ENCODE data around the gene ACSL6. TPM values are rescaled to one million over a fixed set of nuclear protein-coding genes. Genes with fewer than 3 reads are reported as not detected.

Gene ACSL6
- total RNA-seq, 2 donors from 2014 or later, result 0.04 to 0.73 TPM

- Histone ChIP-seq H3K27ac (ENCODE audit: low read depth, low read length) (no peak overlapping the region), H3K9ac (ENCODE audit: extremely low read depth, low read length, poor library complexity, severe bottlenecking) (no peak overlapping the region), H3K27me3 (ENCODE audit: control insufficient read depth, insufficient read depth, low read length, poor library complexity, severe bottlenecking) (no peaks in the 10 kb centered on the region), H3K9me3 (ENCODE audit: control insufficient read depth, low read length) (no peaks in the 10 kb centered on the region), H3K4me3 (ENCODE audit: low read length) (no peak overlapping the region), H3K36me3 (ENCODE audit: control insufficient read depth, insufficient read depth, low read length) (no peaks in the 10 kb centered on the region), H3K4me1 (ENCODE audit: control insufficient read depth, insufficient read depth, low read length) (no peaks in the 10 kb centered on the region)
- H3K27me3 Mint-ChIP-seq (ENCODE audit: insufficient read depth), result no peaks in the 10 kb centered on the region
- 87 to 100% methylated on average over 1 to 2 of the region's 2 CpGs for WGBS, 2 experiments (ENCODE audit: insufficient coverage in 1 of 2, insufficient read length in 1 of 2)
- no peak overlapping the region for H3K4me3 Mint-ChIP-seq
- peaks cover 6% of the 10 kb centered on the region for H3K4me1 Mint-ChIP-seq
- no peak for DNase-seq
- no peak overlapping the region for H3K27ac Mint-ChIP-seq
- H3K36me3 Mint-ChIP-seq (ENCODE audit: low read depth), result no peaks in the 10 kb centered on the region
- no peak for TF ChIP-seq CTCF (conservative IDR thresholded peaks at IDR 0.05)
- no peaks in the 10 kb centered on the region for H3K9me3 Mint-ChIP-seq
Observed at GRCh38 chr5:131977212-131977604, 34.2 kb downstream of the ACSL6 start.

- H3K4me1 Mint-ChIP-seq, result peaks cover 6% of the 10 kb centered on the region
- H3K4me3 ChIP-seq (ENCODE audit: low read length), result no peak overlapping the region
- no peak for TF ChIP-seq CTCF (conservative IDR thresholded peaks at IDR 0.05)
- H3K4me1 ChIP-seq (ENCODE audit: control insufficient read depth, insufficient read depth, low read length), result no peaks in the 10 kb centered on the region
- WGBS, 2 experiments (ENCODE audit: insufficient coverage in 1 of 2, insufficient read length in 1 of 2), result 89 to 94% methylated on average over 5 to 6 of the region's 6 CpGs
- DNase-seq, result no peak
- H3K27me3 Mint-ChIP-seq (ENCODE audit: insufficient read depth), result no peaks in the 10 kb centered on the region
- no peaks in the 10 kb centered on the region for H3K9me3 ChIP-seq (ENCODE audit: control insufficient read depth, low read length)
- H3K9me3 Mint-ChIP-seq, result no peaks in the 10 kb centered on the region
- H3K9ac ChIP-seq (ENCODE audit: extremely low read depth, low read length, poor library complexity, severe bottlenecking), result no peak overlapping the region
- H3K4me3 Mint-ChIP-seq, result no peak overlapping the region
- H3K36me3 Mint-ChIP-seq (ENCODE audit: low read depth), result no peaks in the 10 kb centered on the region
- no peaks in the 10 kb centered on the region for H3K27me3 ChIP-seq (ENCODE audit: control insufficient read depth, insufficient read depth, low read length, poor library complexity, severe bottlenecking)
- H3K36me3 ChIP-seq (ENCODE audit: control insufficient read depth, insufficient read depth, low read length), result no peaks in the 10 kb centered on the region
- no peak overlapping the region for H3K27ac Mint-ChIP-seq
- no peak overlapping the region for H3K27ac ChIP-seq (ENCODE audit: low read depth, low read length)
Observed at GRCh38 chr5:131976414-131977211, 34.8 kb downstream of the ACSL6 start.

GRCh38 chr5:131974956-131975726, 36.3 kb downstream of the ACSL6 start:
- Mint-ChIP-seq H3K27ac (no peak overlapping the region), H3K4me1 (peaks cover 6% of the 10 kb centered on the region), H3K9me3 (no peaks in the 10 kb centered on the region), H3K27me3 (ENCODE audit: insufficient read depth) (no peaks in the 10 kb centered on the region), H3K36me3 (ENCODE audit: low read depth) (no peaks in the 10 kb centered on the region), H3K4me3 (no peak overlapping the region)
- 63 to 78% methylated on average over 6 to 12 of the region's 12 CpGs for WGBS, 2 experiments (ENCODE audit: insufficient coverage in 1 of 2, insufficient read length in 1 of 2)
- Histone ChIP-seq H3K4me1 (ENCODE audit: control insufficient read depth, insufficient read depth, low read length) (no peaks in the 10 kb centered on the region), H3K36me3 (ENCODE audit: control insufficient read depth, insufficient read depth, low read length) (no peaks in the 10 kb centered on the region), H3K9ac (ENCODE audit: extremely low read depth, low read length, poor library complexity, severe bottlenecking) (no peak overlapping the region), H3K27ac (ENCODE audit: low read depth, low read length) (no peak overlapping the region), H3K9me3 (ENCODE audit: control insufficient read depth, low read length) (no peaks in the 10 kb centered on the region), H3K4me3 (ENCODE audit: low read length) (no peak overlapping the region), H3K27me3 (ENCODE audit: control insufficient read depth, insufficient read depth, low read length, poor library complexity, severe bottlenecking) (no peaks in the 10 kb centered on the region)
- no peak for TF ChIP-seq CTCF (conservative IDR thresholded peaks at IDR 0.05)
- peak; percentile 65 for DNase-seq

Measured in endodermal cell (in vitro differentiated cells).